Muscle of arm (tissue), 12 donors: ENCODE measurements around the gene NF1. TPM values are rescaled to one million over a fixed set of nuclear protein-coding genes. Genes with fewer than 3 reads are reported as not detected.
"Not testable (repeated sequence)": the region's sequence is repeated elsewhere in the genome, so short reads cannot be mapped to it uniquely, and the experiment has no call there.

Experiments used
- DNase-seq: peaks from one replicate; pipeline ENCODE4 v3.0.0-alpha.2; 2013
- polyA plus RNA-seq, 12 donors: library from polyadenylated mRNA; unstranded; fragments of 120-200 nt; gene quantifications; one replicate each; pipeline ENCODE4 v1.2.1, GENCODE V29; 2013; ENCODE audit not compliant: insufficient read length in 12 of 12

NF1 gene
- polyA plus RNA-seq, 12 donors: 19.7 to 68.3 (median 26.6) TPM

DNA sequence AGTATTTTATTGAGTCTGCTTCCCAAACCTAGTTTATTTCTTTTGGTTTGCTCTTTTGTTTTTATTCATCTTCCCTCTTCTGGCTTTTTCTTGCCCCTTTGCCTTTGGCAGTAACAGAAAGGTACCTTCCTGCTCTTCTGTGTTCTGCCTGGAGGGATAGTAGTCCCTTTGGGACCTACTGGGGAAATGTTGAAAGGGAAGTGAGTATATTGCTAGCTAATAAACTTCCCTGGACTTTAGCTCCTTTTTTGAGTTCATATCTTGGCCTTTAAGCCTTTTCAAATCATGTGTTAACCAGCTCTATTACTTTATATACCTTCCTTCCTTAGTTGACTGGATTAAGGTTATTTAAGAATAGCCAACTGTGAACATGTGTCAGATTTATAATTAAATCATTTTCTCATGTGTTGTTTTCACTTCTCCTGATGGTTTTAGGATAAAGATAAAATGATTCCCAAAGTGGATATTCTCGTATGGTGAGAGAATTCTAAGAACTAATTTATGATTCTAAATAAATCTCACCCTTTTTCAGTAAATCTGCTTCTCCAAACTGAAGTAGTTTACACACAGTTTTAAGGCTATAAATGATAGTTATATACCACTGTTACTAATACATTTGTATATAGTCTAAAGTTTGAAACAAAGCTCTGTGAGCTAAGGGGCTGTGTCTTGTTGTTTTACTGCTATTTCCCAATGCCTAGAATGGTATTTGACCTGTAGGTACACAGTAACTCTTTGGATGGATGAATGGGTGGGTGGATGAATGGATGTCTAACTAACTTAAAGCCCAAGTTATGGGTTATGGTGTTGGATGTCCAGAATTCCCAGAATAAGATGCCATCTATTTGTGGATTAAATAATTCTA lies 156.6 kb downstream of the NF1 start:
- no peak for DNase-seq

DNA sequence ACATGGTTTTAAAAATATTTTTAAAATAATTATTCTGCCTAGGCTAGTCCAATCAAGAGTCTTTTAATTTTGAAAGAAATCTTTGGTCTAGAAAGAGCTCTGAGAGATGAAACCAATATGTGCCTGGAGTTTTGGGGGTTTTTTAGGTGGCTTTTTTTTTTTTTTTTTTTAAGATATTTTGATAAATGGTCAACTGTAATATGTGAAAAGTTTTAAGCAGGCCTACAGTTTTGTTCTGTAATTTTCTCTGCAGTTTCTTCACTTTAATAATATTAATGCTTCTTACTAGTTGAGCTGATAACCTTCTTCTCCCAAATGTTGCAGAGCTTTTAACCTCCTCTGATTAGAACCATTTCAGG lies 157.2 kb downstream of the NF1 start:
- no peak for DNase-seq

DNA sequence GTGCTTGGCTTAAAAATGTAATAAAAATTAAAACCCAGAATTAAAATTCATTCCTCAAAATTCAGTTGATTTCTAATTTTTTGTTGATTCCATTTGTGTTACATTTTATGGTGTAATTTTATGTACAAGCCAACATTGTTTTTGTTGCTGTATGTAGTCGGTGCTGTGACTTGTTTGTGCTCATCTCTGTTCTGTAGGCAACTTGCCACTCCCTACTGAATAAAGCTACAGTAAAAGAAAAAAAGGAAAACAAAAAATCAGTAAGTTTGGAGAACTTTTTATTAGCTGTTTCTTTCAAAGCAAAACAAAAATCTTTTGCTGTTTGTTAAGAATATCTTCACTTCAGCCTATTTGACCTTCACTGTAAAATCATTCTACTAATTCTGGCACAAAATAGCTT lies 158.0 kb downstream of the NF1 start:
- DNase-seq: no peak

DNA sequence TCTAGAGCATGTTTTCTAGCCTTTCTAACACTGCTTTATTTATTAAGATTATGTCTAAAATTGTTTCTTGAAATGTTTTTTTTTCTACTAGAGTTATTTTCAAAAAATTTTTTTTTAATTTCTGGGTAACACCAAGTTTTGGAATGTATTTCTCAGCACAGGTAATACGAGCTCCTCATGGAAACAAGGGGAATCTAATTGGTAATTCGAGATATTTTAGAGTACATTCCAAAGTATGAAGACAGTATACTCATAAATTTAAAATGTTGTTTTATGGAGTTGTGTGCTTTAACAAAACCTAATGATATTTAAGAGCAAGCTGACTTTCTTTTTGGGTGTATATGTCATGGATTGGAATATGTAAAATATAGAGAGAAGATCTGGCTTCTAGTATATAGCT lies 159.9 kb downstream of the NF1 start:
- no peak for DNase-seq

GRCh38 chr17:31256936-31257335 lies 162.2 kb downstream of the NF1 start:
- no peak for DNase-seq

GRCh38 chr17:31260151-31260550 lies 165.4 kb downstream of the NF1 start:
- no peak for DNase-seq

- DNase-seq: no peak
Measured at GRCh38 chr17:31261601-31262000, 166.8 kb downstream of the NF1 start.

DNA sequence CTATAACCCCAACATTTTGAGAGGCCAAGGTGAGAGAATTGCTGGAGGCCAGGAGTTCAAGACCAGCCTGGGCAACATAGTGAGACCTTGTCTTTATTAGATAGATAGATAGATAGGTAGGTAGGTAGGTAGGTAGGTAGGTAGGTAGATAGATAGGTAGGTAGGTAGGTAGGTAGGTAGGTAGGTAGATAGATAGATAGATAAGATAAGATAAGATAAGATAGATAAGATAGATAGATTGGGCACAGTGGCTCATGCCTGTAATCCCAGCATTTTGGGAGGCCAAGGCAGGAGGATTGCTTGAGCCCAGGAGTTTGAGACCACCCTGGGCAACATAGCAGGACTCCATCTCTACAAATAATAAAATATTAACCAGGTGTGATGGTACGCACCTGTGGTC lies 168.1 kb downstream of the NF1 start:
- DNase-seq: not testable (repeated sequence)

- no peak for DNase-seq
Measured at GRCh38 chr17:31266042-31266441, 171.3 kb downstream of the NF1 start.

GRCh38 chr17:31269036-31269577 lies 174.3 kb downstream of the NF1 start:
- DNase-seq: no peak

DNA sequence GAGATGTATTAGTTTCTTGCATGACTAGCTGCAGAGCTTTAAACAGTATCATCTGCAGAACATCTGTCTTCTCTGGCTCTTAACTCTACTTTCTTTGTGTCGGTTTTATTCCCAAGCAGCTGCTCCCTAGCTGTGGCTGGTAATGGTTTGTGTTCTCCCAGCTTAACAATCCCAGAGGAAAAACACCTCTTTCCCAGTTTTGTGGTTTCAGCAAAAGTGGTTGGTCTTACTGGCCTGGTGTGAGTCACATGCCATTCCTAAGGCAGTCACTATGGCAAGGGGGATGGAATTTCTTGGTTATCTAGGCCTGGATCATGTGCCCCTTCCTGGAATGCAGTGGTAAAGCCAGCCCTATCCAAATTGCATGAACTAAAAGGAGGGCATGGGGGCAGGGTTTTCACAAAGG lies 174.8 kb downstream of the NF1 start:
- DNase-seq: peak; percentile 18

GRCh38 chr17:31272236-31272635 lies 177.5 kb downstream of the NF1 start:
- no peak for DNase-seq

- DNase-seq: no peak
Measured at GRCh38 chr17:31272803-31273202, 178.0 kb downstream of the NF1 start.

DNA sequence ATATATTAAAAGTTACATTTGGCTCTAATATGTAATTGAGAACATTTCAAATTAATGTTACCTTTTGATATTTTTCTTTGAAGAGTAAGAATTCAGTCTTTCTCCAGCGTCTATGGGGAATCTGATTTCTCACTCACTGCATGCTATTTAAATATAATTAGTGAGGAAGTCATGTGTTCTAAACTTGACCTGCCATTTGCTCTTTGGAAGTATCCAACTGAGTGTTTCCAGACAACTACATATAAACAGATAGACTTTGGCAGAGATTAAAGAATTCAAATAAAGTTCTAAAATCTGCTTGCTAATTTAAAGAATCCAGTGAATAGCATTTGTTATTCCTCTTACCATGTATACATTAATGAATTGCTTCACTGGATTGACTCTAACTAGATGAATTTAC lies 178.7 kb downstream of the NF1 start:
- no peak for DNase-seq

DNA sequence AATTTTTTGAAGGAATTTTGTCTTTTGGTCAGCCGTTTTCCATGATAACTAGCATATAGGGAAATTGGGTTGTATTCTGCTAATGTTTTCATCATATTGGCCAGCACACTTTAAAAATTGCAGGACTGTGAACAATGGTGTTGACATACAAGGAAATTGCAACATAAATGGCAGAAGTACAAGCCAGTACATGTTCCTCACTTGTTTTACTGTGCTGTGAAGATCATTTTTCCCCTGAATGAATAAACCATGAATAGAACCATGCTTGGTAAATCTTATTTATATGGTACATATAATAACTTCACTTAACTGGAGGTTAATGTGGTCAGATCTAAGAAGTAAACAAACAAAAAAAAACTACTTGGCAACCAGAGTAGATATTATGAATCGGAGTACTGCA lies 179.5 kb downstream of the NF1 start:
- peak; percentile 13 for DNase-seq

DNA sequence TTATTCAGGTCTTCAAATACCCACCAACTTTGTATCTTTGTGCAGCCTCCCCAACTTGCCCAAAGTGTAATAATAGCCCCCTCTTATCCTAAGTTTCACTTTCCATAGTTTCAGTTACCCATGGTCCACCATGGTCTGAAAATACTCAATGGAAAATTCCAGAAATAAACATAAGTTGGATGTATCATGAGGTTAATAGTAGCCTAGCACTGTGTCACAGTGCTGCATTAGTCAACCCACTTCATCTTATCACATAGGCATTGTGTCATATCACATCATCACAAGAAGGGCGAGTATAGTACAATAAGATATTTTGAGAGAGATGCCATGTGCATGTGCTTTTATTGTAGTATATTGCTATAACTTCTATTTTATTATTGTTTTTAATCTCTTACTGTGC lies 180.3 kb downstream of the NF1 start:
- no peak for DNase-seq

DNA sequence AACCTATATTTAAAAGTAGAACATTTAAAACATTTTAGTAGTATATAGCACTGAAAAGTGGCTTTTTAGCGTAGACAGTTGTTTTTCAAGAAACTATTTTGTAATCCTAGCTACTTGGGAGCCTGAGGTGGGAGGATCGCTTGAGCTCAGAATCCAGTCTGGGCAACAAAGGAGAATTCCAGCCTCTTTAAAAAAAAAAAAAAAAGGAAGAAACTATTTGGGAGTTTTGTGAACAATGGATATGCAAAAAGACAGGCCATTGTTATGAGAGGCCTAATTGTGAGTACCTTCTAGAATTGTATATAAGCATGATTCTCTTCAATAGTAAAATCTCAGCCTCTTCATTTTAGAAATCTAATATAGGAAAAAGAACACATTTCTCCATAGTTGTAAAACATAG lies 184.6 kb downstream of the NF1 start:
- no peak for DNase-seq

DNA sequence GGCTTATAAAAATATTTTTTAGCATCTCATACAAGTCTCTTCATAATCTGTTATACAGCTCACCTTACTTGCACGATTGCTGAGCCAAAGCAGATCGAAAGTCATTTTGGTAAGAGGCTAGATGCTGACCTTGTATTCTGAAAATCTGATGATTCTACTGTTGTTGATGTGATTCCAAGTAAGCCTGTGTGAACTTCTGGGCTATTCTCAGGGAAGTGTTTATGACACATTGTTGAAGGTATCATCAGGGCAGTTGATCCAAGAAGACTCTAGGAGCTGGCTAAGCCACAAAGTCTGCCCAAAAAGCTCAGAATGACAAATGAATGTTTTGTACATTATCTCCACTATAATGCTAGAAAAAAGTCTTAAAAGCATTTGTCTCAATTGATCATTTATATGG lies 186.3 kb downstream of the NF1 start:
- DNase-seq: no peak

- DNase-seq: no peak
Measured at GRCh38 chr17:31283841-31284240, 189.1 kb downstream of the NF1 start.

GRCh38 chr17:31286587-31286986 lies 191.8 kb downstream of the NF1 start:
- no peak for DNase-seq

- DNase-seq: not testable (repeated sequence)
Measured at GRCh38 chr17:31287932-31288331, 193.2 kb downstream of the NF1 start.

- DNase-seq: no peak
Measured at GRCh38 chr17:31289790-31290189, 195.0 kb downstream of the NF1 start.

GRCh38 chr17:31291820-31292219 lies 197.0 kb downstream of the NF1 start:
- no peak for DNase-seq

DNA sequence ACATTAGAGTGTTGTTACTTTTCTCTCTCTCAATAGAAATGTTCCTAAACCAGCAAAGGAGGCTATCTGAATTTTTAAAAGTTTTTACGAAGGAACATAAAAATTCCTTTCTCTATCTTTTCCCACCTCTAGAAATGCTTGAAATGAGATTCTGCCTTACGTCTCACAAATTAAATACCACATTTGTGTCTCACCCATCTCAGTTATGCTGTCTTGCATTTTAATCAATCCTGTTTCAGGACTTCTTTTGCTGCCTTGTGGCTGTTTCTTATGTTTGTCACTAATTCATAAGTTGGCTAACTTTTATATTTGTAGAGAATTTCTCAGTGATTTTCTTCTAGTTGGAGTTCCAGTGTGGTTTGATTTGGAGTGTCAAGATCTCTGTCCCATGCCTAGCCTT lies 198.8 kb downstream of the NF1 start:
- DNase-seq: no peak
